ENCODE results near the gene DDX39B. TPM values are rescaled to one million over a fixed set of nuclear protein-coding genes. Genes with fewer than 3 reads are reported as not detected.
A peak's percentile ranks its signal among the peaks of the same experiment; 100 is the strongest.
"Not testable (repeated sequence)": the region's sequence is repeated elsewhere in the genome, so short reads cannot be mapped to it uniquely, and the experiment has no call there.

Gene DDX39B
- total and polyA plus RNA-seq, 8 donors = 201 to 685 (median 600) TPM

- no peaks in the 10 kb centered on the region for H3K27me3 ChIP-seq
- no peak overlapping the region for H3K27ac ChIP-seq
- no peak overlapping the region for H3K4me3 ChIP-seq
- H3K36me3 ChIP-seq = no peaks in the 10 kb centered on the region
- DNase-seq (no peak), ATAC-seq (no peak)
- H3K9me3 ChIP-seq = no peaks in the 10 kb centered on the region
- no peak for TF ChIP-seq CTCF (IDR thresholded peaks at IDR 0.05)
- intact Hi-C loops (cut with DNase I) = loop anchor here in 1 of 2 donors (10.0 kb wide), 1 partner anchor 105 kb away; the partner anchor contains the start of gene NCR3
- H3K4me1 ChIP-seq = peaks cover 0 to 29% of the 10 kb centered on the region in 2 donors
Measured at GRCh38 chr6:31490115-31490873, 51.5 kb downstream of the DDX39B start.

DNA sequence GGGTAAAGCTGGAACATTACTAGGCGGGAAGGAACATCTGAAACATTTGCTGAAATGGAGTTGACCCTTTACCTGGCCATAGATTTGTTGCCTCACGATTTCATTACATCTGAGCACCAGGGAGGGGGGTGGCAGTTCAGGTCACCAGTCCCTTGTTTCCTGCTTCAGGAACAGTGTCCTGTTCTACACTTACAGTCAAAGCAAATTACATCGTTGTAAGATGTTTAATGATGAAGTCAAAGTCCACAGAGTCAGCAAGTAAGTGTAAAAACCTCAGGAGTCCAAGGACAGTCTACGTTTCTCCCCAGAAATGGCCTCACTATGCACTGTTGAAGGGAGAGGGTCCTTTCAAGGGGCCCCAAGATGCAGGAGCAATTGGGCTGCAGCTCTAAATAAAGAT lies 52.7 kb downstream of the DDX39B start:
- no peak for TF ChIP-seq CTCF (IDR thresholded peaks at IDR 0.05)
- no peaks in the 10 kb centered on the region for H3K36me3 ChIP-seq
- H3K9me3 ChIP-seq = no peaks in the 10 kb centered on the region
- DNase-seq (no peak), ATAC-seq (no peak)
- intact Hi-C loops (cut with DNase I) = no loop called here
- no peaks in the 10 kb centered on the region for H3K27me3 ChIP-seq
- H3K27ac ChIP-seq = no peak overlapping the region
- peaks cover 0 to 25% of the 10 kb centered on the region in 2 donors for H3K4me1 ChIP-seq
- no peak overlapping the region for H3K4me3 ChIP-seq

- peaks cover 0 to 12% of the 10 kb centered on the region in 2 donors for H3K4me1 ChIP-seq
- H3K36me3 ChIP-seq; H3K27ac ChIP-seq; H3K27me3 ChIP-seq; H3K9me3 ChIP-seq; ATAC-seq; H3K4me3 ChIP-seq; intact Hi-C loops (cut with DNase I); DNase-seq: not testable (repeated sequence)
Measured at GRCh38 chr6:31487674-31488073, 54.1 kb downstream of the DDX39B start.

DNA sequence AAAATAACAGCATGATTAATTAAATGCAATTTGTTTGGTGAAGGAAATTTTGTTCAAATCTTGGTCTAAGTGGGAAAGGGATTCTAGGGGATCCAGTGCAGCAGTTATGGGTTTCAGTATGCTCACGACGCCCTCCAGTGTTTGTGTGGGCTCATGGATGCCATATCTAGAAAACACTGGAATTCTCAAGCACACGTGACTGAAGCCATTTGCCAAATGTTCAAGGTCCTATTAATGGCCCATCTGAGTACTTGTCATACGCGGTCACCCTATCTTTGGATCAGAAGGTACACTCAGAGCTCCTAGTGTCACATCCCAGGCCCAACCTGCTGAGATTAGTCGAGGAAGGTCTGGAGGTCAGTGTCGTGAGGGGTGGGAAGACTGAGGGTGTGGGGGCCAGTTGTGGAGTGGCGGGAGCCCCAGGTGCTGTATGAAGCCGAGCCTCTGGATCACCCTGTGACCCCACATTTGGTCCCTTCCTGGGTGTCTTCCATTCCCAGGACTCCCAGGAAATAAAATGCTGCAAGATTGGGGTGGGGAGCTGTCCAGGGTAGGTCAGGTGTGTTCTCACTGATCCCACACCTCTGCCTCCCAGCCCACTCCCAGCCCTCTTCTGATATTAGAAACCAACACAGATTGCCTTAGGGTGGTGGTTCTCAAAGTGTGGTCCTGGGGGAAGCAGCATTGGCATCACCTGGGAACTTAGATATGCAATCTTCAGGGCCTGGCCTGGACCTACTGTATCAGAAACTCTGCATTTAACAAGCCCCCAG lies 55.6 kb downstream of the DDX39B start:
- intact Hi-C loops (cut with DNase I) = not testable (repeated sequence)

DNA sequence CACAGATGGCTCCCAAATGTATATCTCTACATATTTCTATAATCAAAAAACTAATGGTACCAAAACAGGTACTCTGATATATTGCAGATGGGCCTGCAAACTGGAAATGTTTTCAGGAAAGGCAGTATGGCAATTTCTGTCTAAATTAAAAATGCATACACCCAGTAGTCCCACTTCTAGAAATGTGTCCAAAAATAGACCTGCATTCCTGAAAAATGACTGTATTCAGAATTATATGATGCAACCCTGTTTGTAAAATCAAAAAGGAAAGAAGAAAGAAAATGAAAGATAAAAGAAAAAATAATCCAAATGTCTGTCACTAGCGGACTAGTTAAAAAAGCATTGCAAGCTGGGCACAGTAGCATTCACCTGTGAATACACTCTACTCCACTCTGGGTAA lies 56.7 kb downstream of the DDX39B start:
- H3K27me3 ChIP-seq = no peaks in the 10 kb centered on the region
- no peak for TF ChIP-seq CTCF (IDR thresholded peaks at IDR 0.05)
- H3K27ac ChIP-seq = no peak overlapping the region
- no peaks in the 10 kb centered on the region for H3K4me1 ChIP-seq
- ATAC-seq = no peak
- H3K4me3 ChIP-seq = no peak overlapping the region
- DNase-seq = no peak
- H3K9me3 ChIP-seq = no peaks in the 10 kb centered on the region
- intact Hi-C loops (cut with DNase I) = no loop called here
- no peaks in the 10 kb centered on the region for H3K36me3 ChIP-seq

More for the DNA sequence above, 55.6 kb downstream of the DDX39B start:
- not testable (repeated sequence) for H3K9me3 ChIP-seq, H3K36me3 ChIP-seq, DNase-seq, H3K27me3 ChIP-seq, H3K27ac ChIP-seq, H3K4me3 ChIP-seq, H3K4me1 ChIP-seq
- peak; percentile 67 for ATAC-seq

GRCh38 chr6:31483392-31483791 lies 58.4 kb downstream of the DDX39B start:
- Histone ChIP-seq H3K4me3 (no peak overlapping the region), H3K27me3 (no peaks in the 10 kb centered on the region), H3K4me1 (no peaks in the 10 kb centered on the region), H3K27ac (no peak overlapping the region), H3K9me3 (no peaks in the 10 kb centered on the region), H3K36me3 (no peaks in the 10 kb centered on the region)
- no peak for DNase-seq
- no peak for TF ChIP-seq CTCF (IDR thresholded peaks at IDR 0.05)
- no peak for ATAC-seq
- intact Hi-C loops (cut with DNase I) = no loop called here

All from left lung (tissue), 10 donors.